Nephron progenitor cell (in vitro differentiated cells): ENCODE data around the gene GNB5.

Source experiments
- DNase-seq: peaks from one replicate; pipeline ENCODE4 v3.0.0; 2021
- H3K27ac Mint-ChIP-seq: 2 replicates; pipeline ENCODE4 v1.8.0; 2021; ENCODE audit warnings: mild to moderate bottlenecking, moderate library complexity, mixed read lengths
- H3K27me3 Mint-ChIP-seq: 2 replicates; pipeline ENCODE4 v1.8.0; 2021; ENCODE audit warnings: mild to moderate bottlenecking, low read depth, mixed read lengths; ENCODE audit not compliant: poor library complexity
- H3K36me3 Mint-ChIP-seq: 2 replicates; pipeline ENCODE4 v1.8.0; 2021; ENCODE audit warnings: low read depth, mixed read lengths
- H3K4me1 Mint-ChIP-seq: 2 replicates; pipeline ENCODE4 v1.8.0; 2021; ENCODE audit warnings: mixed read lengths
- H3K4me3 Mint-ChIP-seq: 2 replicates; pipeline ENCODE4 v1.8.0; 2021; ENCODE audit warnings: mild to moderate bottlenecking, moderate library complexity, mixed read lengths
- H3K9me3 Mint-ChIP-seq: 2 replicates; pipeline ENCODE4 v1.8.0; 2021; ENCODE audit warnings: mild to moderate bottlenecking, moderate library complexity, mixed read lengths
- CTCF ChIP-seq: fragments of 200-600 bp; sonication (generic); IDR thresholded peaks from 2 replicates; pipeline ENCODE4 v1.5.0; 2021; ENCODE audit warnings: antibody characterized with exemption

GNB5 gene

GRCh38 chr15:52150871-52151270 lies 40.3 kb downstream of the GNB5 start:
- H3K4me3 Mint-ChIP-seq: no peak overlapping the region

GRCh38 chr15:52150043-52150825 lies 41.0 kb downstream of the GNB5 start:
- Mint-ChIP-seq H3K27ac (no peak overlapping the region), H3K4me1 (no peaks in the 10 kb centered on the region), H3K9me3 (peaks cover 5% of the 10 kb centered on the region), H3K27me3 (peaks cover 6% of the 10 kb centered on the region), H3K4me3 (no peak overlapping the region), H3K36me3 (peaks cover 13% of the 10 kb centered on the region)
- TF ChIP-seq CTCF: no peak
- DNase-seq: no peak

More at GRCh38 chr15:52150871-52151270, 40.3 kb downstream of the GNB5 start:
- H3K9me3 Mint-ChIP-seq: peaks cover 5% of the 10 kb centered on the region
- peaks cover 6% of the 10 kb centered on the region for H3K27me3 Mint-ChIP-seq
- no peaks in the 10 kb centered on the region for H3K4me1 Mint-ChIP-seq
- no peak for TF ChIP-seq CTCF
- no peak for DNase-seq
- H3K36me3 Mint-ChIP-seq: peaks cover 9% of the 10 kb centered on the region
- H3K27ac Mint-ChIP-seq: no peak overlapping the region

- no peak for DNase-seq
- peaks cover 5% of the 10 kb centered on the region for H3K9me3 Mint-ChIP-seq
- H3K27ac Mint-ChIP-seq: no peak overlapping the region
- no peak overlapping the region for H3K4me3 Mint-ChIP-seq
- TF ChIP-seq CTCF: no peak
- H3K36me3 Mint-ChIP-seq: peaks cover 25% of the 10 kb centered on the region
- peaks cover 3% of the 10 kb centered on the region for H3K27me3 Mint-ChIP-seq
- H3K4me1 Mint-ChIP-seq: no peaks in the 10 kb centered on the region
Observed at GRCh38 chr15:52148403-52148802, 42.8 kb downstream of the GNB5 start.

GRCh38 chr15:52146776-52147175 lies 44.4 kb downstream of the GNB5 start:
- DNase-seq: no peak
- peaks cover 25% of the 10 kb centered on the region for H3K36me3 Mint-ChIP-seq
- H3K27me3 Mint-ChIP-seq: peaks cover 3% of the 10 kb centered on the region
- no peak overlapping the region for H3K27ac Mint-ChIP-seq
- no peak for TF ChIP-seq CTCF
- H3K9me3 Mint-ChIP-seq: peaks cover 5% of the 10 kb centered on the region
- no peaks in the 10 kb centered on the region for H3K4me1 Mint-ChIP-seq
- no peak overlapping the region for H3K4me3 Mint-ChIP-seq

GRCh38 chr15:52146261-52146660 lies 44.9 kb downstream of the GNB5 start:
- H3K4me3 Mint-ChIP-seq: no peak overlapping the region
- peaks cover 5% of the 10 kb centered on the region for H3K9me3 Mint-ChIP-seq
- peaks cover 3% of the 10 kb centered on the region for H3K27me3 Mint-ChIP-seq
- H3K36me3 Mint-ChIP-seq: peaks cover 25% of the 10 kb centered on the region
- DNase-seq: no peak
- H3K4me1 Mint-ChIP-seq: no peaks in the 10 kb centered on the region
- no peak for TF ChIP-seq CTCF
- H3K27ac Mint-ChIP-seq: no peak overlapping the region

- H3K36me3 Mint-ChIP-seq: peaks cover 25% of the 10 kb centered on the region
- no peak overlapping the region for H3K4me3 Mint-ChIP-seq
- H3K9me3 Mint-ChIP-seq: peaks cover 5% of the 10 kb centered on the region
- no peak for DNase-seq
- no peaks in the 10 kb centered on the region for H3K27me3 Mint-ChIP-seq
- H3K27ac Mint-ChIP-seq: no peak overlapping the region
- TF ChIP-seq CTCF: no peak
- H3K4me1 Mint-ChIP-seq: peaks cover 10% of the 10 kb centered on the region
Observed at GRCh38 chr15:52144656-52145178, 46.5 kb downstream of the GNB5 start.
